HCT116 (cell line): ENCODE data around the gene COPZ1. TPM values are rescaled to one million over a fixed set of nuclear protein-coding genes. Genes with fewer than 3 reads are reported as not detected.

Experiments
- ATAC-seq: fragments of 200-7000 bp; cut with Tn5 transposase; 2 replicates; pipeline ENCODE4 v1.9.1; 2020; ENCODE audit warnings: mild to moderate bottlenecking, moderate library complexity
- BruUV-seq: library from RNA; stranded (reverse); fragments of 400-500 nt; replicated peaks from 2 replicates; lab custom pipeline; 2021; lab: Mats Ljungman, UMichigan
- CTCF ChIA-PET: fragments of 300-600 bp; sonication (Branson Sonifier 250); formaldehyde crosslinking; loops from one replicate; lab custom pipeline; 2021; ENCODE audit warnings: antibody characterized with exemption; lab: Charles Lee
- POLR2A ChIA-PET: fragments of 300-600, 350-600 bp; sonication (Branson Sonifier 250); formaldehyde crosslinking; loops from one replicate; lab custom pipeline; 2021; ENCODE audit warnings: antibody characterized with exemption; lab: Charles Lee
- RAD21 ChIA-PET, 2 experiments: fragments of 300-600 bp; sonication (Branson Sonifier 250); formaldehyde crosslinking; loops; one replicate each; lab custom pipeline; 2023; ENCODE audit warnings: low total read pairs in 2 of 2; ENCODE audit not compliant: uncharacterized antibody in 2 of 2, unreplicated experiment in 2 of 2, low non-redundant PET in 1 of 2; lab: Charles Lee
- DNase-seq: peaks from one replicate; pipeline ENCODE4 v3.0.0-alpha.2; 2010; ENCODE audit warnings: low read depth, low spot score
- H2AFZ ChIP-seq: fragments of 200-600 bp; shearing (Covaris generic), sonication (generic); 2 replicates; pipeline ENCODE4 v1.6.1; 2017; ENCODE audit warnings: low read depth, mixed run types, mixed read lengths, antibody characterized with exemption, low read length; ENCODE audit not compliant: poor library complexity, severe bottlenecking
- H3K27ac ChIP-seq: 2 replicates; pipeline ENCODE4 v1.5.1; 2012; ENCODE audit warnings: low read depth, low read length
- H3K27me3 ChIP-seq: fragments of 200-600 bp; sonication (generic); 2 replicates; pipeline ENCODE4 v1.6.1; 2016; ENCODE audit warnings: mixed run types, low read length, mixed read lengths; ENCODE audit not compliant: insufficient read depth
- H3K36me3 ChIP-seq, 2 experiments: fragments of 200-500 bp in 1 of 2; fragments of 200-600 bp in 1 of 2; sonication (Bioruptor generic) in 1 of 2; sonication (generic) in 1 of 2; 2 replicates each; pipeline versions ENCODE4 v1.5.1 to v1.6.1; 2014 to 2016; ENCODE audit warnings: low read length in 2 of 2, inconsistent platforms in 1 of 2, mixed read lengths in 1 of 2, mixed run types in 1 of 2; ENCODE audit not compliant: insufficient read depth in 2 of 2, control insufficient read depth in 1 of 2
- H3K4me1 ChIP-seq, 2 experiments: fragments of 200-600 bp in 1 of 2; sonication (generic) in 1 of 2; 2 replicates each; pipeline versions ENCODE4 v1.5.1 to v1.6.1; 2012 to 2017; ENCODE audit warnings: low read length in 2 of 2, inconsistent platforms in 1 of 2, mild to moderate bottlenecking in 1 of 2, mixed read lengths in 1 of 2, mixed run types in 1 of 2, moderate library complexity in 1 of 2; ENCODE audit not compliant: insufficient read depth in 2 of 2, control insufficient read depth in 1 of 2
- H3K4me2 ChIP-seq: fragments of 200-600 bp; sonication (generic); 2 replicates; pipeline ENCODE4 v1.6.1; 2017; ENCODE audit warnings: mixed run types, low read length, mixed read lengths
- H3K4me3 ChIP-seq, 2 experiments: fragments of 200-600 bp in 1 of 2; sonication (generic) in 1 of 2; replicated peaks in 1 of 2; 2 replicates each; pipeline ENCODE4 v1.5.1; 2011 to 2016; ENCODE audit warnings: low read length in 2 of 2, control low read depth in 1 of 2, low read depth in 1 of 2, mild to moderate bottlenecking in 1 of 2, mixed read lengths in 1 of 2, mixed run types in 1 of 2
- H3K79me2 ChIP-seq: fragments of 200-600 bp; sonication (generic); 2 replicates; pipeline ENCODE4 v1.6.1; 2017; ENCODE audit warnings: mild to moderate bottlenecking, mixed run types, low read length, moderate library complexity, mixed read lengths; ENCODE audit not compliant: insufficient read depth
- H3K9ac ChIP-seq: fragments of 200-600 bp; sonication (generic); 2 replicates; pipeline ENCODE4 v1.6.1; 2016; ENCODE audit warnings: low read length, mixed read lengths
- H3K9me2 ChIP-seq: fragments of 200-600 bp; sonication (generic), shearing (Covaris generic); 2 replicates; pipeline ENCODE4 v1.6.1; 2017; ENCODE audit warnings: mixed run types, mild to moderate bottlenecking, moderate library complexity; ENCODE audit not compliant: insufficient read depth
- H3K9me3 ChIP-seq, 2 experiments: fragments of 200-500 bp in 1 of 2; fragments of 200-600 bp in 1 of 2; sonication (Bioruptor generic) in 1 of 2; sonication (generic) in 1 of 2; 2 replicates each; pipeline ENCODE4 v1.6.1; 2014 to 2017; ENCODE audit warnings: low read length in 2 of 2, mixed read lengths in 2 of 2, inconsistent platforms in 1 of 2, low read depth in 1 of 2, mild to moderate bottlenecking in 1 of 2, mixed run types in 1 of 2, moderate library complexity in 1 of 2; ENCODE audit not compliant: control insufficient read depth in 1 of 2, insufficient read depth in 1 of 2
- H4K20me1 ChIP-seq: fragments of 200-600 bp; sonication (generic), shearing (Covaris generic); 2 replicates; pipeline ENCODE4 v1.6.1; 2017; ENCODE audit warnings: mixed run types, mild to moderate bottlenecking, moderate library complexity; ENCODE audit not compliant: insufficient read depth
- ATF3 ChIP-seq: IDR thresholded peaks from 2 replicates; pipeline ENCODE4 v1.6.1; 2012
- CBX3 ChIP-seq: IDR thresholded peaks from 2 replicates; pipeline ENCODE4 v1.6.1; 2012; ENCODE audit warnings: low read depth
- CEBPB ChIP-seq: IDR thresholded peaks from 2 replicates; pipeline ENCODE4 v1.6.1; 2012; ENCODE audit warnings: low read depth
- EGR1 ChIP-seq: IDR thresholded peaks from 2 replicates; pipeline ENCODE4 v1.6.1; 2012; ENCODE audit warnings: low read depth
- ELF1 ChIP-seq: IDR thresholded peaks from 2 replicates; pipeline ENCODE4 v1.6.1; 2012; ENCODE audit warnings: low read depth, borderline replicate concordance
- EZH2 ChIP-seq: fragments of 200-600 bp; sonication (generic); IDR thresholded peaks from 2 replicates; pipeline ENCODE4 v1.6.1; 2017; ENCODE audit warnings: antibody characterized with exemption, mixed run types
- EZH2phosphoT487 ChIP-seq: fragments of 200-600 bp; IDR thresholded peaks from 2 replicates; pipeline ENCODE4 v1.6.1; 2018; ENCODE audit warnings: antibody characterized with exemption, borderline replicate concordance
- FOSL1 ChIP-seq: IDR thresholded peaks from 2 replicates; pipeline ENCODE4 v1.6.1; 2012; ENCODE audit warnings: low read depth
- MAX ChIP-seq: IDR thresholded peaks from 2 replicates; pipeline ENCODE4 v1.6.1; 2012
- POLR2A ChIP-seq: IDR thresholded peaks from 2 replicates; pipeline ENCODE4 v1.7.0; 2011; ENCODE audit warnings: borderline replicate concordance; ENCODE audit not compliant: insufficient read depth, insufficient read length; ENCODE audit errors: extremely low read depth
- RAD21 ChIP-seq: IDR thresholded peaks from 2 replicates; pipeline ENCODE4 v1.6.1; 2012; ENCODE audit warnings: low read depth, mild to moderate bottlenecking
- SIN3A ChIP-seq: IDR thresholded peaks from 2 replicates; pipeline ENCODE4 v1.6.1; 2012; ENCODE audit warnings: low read depth
- SP1 ChIP-seq: IDR thresholded peaks from 2 replicates; pipeline ENCODE4 v1.6.1; 2012; ENCODE audit warnings: low read depth
- TCF7L2 ChIP-seq: IDR thresholded peaks from 2 replicates; pipeline ENCODE4 v1.7.0; 2011; ENCODE audit warnings: borderline replicate concordance, inconsistent platforms; ENCODE audit not compliant: insufficient read depth, insufficient read length; ENCODE audit errors: extremely low read depth
- ZBTB33 ChIP-seq: IDR thresholded peaks from 2 replicates; pipeline ENCODE4 v1.6.1; 2011; ENCODE audit warnings: mild to moderate bottlenecking, low read length, moderate library complexity; ENCODE audit not compliant: insufficient replicate concordance; ENCODE audit errors: extremely low read depth
- ZFX ChIP-seq: fragments of 450-650 bp; IDR thresholded peaks from 2 replicates; pipeline ENCODE4 v1.6.1; 2017
- ZNF274 ChIP-seq: fragments of 200-500 bp; sonication (Bioruptor generic); IDR thresholded peaks from 2 replicates; pipeline ENCODE4 v1.6.1; 2014; ENCODE audit warnings: mild to moderate bottlenecking, low read depth, low read length, inconsistent platforms
- intact Hi-C: fragments of 100-400 bp; cut with micrococcal nuclease; formaldehyde crosslinking; loops from 2 replicates; pipeline ENCODE4 v1.10.0; 2022
- total RNA-seq: library from RNA; stranded (reverse); gene quantifications from one replicate; pipeline ENCODE4 v1.2.1, GENCODE V29; 2021; ENCODE audit not compliant: unreplicated experiment
- TF ChIP-seq, protein P1 (sequence below), 3 experiments: fragments of 200-600 bp in 1 of 3; sonication (generic) in 1 of 3; IDR thresholded peaks in 2 of 3; conservative IDR thresholded peaks in 1 of 3; 2 replicates each; pipeline ENCODE4 v1.5.1; 2012 to 2017; ENCODE audit warnings: low read depth in 2 of 3, low read length in 2 of 3, antibody characterized with exemption in 1 of 3, borderline replicate concordance in 1 of 3, control low read depth in 1 of 3, mild to moderate bottlenecking in 1 of 3, mixed read lengths in 1 of 3, mixed run types in 1 of 3, moderate library complexity in 1 of 3; ENCODE audit not compliant: insufficient read depth in 1 of 3

COPZ1 gene
- total RNA-seq, 1 experiment from 2014 or later, result 191 TPM

GRCh38 chr12:54337280-54337842 is 12.4 kb downstream of the COPZ1 start:
- no peak overlapping the region for H3K4me3 ChIP-seq
- TF ChIP-seq POLR2A, result no peak
- no peak for TF ChIP-seq EZH2phosphoT487
- TF ChIP-seq ATF3, result no peak
- TF ChIP-seq CEBPB, result no peak
- no peak for TF ChIP-seq EGR1
- TF ChIP-seq SP1, result no peak
- TF ChIP-seq SIN3A, result no peak
- TF ChIP-seq RAD21, result no peak
- TF ChIP-seq ZNF274, result no peak
- no peak for TF ChIP-seq ELF1
- no peak for TF ChIP-seq MAX
- TF ChIP-seq CBX3, result no peak
- TF ChIP-seq EZH2, result no peak
- no peak for TF ChIP-seq ZFX
- no peak for TF ChIP-seq FOSL1
- no peak for TF ChIP-seq TCF7L2
- TF ChIP-seq ZBTB33, result no peak
- TF ChIP-seq, protein P1, sequence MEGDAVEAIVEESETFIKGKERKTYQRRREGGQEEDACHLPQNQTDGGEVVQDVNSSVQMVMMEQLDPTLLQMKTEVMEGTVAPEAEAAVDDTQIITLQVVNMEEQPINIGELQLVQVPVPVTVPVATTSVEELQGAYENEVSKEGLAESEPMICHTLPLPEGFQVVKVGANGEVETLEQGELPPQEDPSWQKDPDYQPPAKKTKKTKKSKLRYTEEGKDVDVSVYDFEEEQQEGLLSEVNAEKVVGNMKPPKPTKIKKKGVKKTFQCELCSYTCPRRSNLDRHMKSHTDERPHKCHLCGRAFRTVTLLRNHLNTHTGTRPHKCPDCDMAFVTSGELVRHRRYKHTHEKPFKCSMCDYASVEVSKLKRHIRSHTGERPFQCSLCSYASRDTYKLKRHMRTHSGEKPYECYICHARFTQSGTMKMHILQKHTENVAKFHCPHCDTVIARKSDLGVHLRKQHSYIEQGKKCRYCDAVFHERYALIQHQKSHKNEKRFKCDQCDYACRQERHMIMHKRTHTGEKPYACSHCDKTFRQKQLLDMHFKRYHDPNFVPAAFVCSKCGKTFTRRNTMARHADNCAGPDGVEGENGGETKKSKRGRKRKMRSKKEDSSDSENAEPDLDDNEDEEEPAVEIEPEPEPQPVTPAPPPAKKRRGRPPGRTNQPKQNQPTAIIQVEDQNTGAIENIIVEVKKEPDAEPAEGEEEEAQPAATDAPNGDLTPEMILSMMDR (IDR thresholded peaks at IDR 0.05 in 2 of 3, conservative IDR thresholded peaks at IDR 0.05 in 1 of 3; ENCODE audit: borderline replicate concordance in 1 of 3, insufficient read depth in 1 of 3, low read depth in 2 of 3, low read length in 2 of 3), result no peak
- RAD21 ChIA-PET, result no interaction called here
- POLR2A ChIA-PET, result interaction anchor here (2.2 to 2.6 kb wide), 2 partner anchors 10 to 12 kb away, joined by 8 to 20 read pairs; partner anchors contain the start of gene COPZ1
- TSS peak; percentile 41 for BruUV-seq
- no peak for ATAC-seq
- CTCF ChIA-PET, result interaction anchor here (1.2 to 4.9 kb wide), 7 partner anchors 11 to 102 kb away, joined by 3 to 63 read pairs (median 8); partner anchors contain the start of genes COPZ1 and NFE2
- H3K36me3 ChIP-seq, result peaks cover 14 to 22% of the 10 kb centered on the region in 2 experiments; a peak in 3 of 4 replicates
- intact Hi-C loops, result no loop called here
- H3K4me1 ChIP-seq, result peaks cover 4 to 9% of the 10 kb centered on the region in 2 experiments; a peak in 3 of 4 replicates
- no peak overlapping the region for H2AFZ ChIP-seq
- H3K27ac ChIP-seq, result no peak overlapping the region
- H3K9me3 ChIP-seq, result no peaks in the 10 kb centered on the region
- H3K4me2 ChIP-seq, result no peak overlapping the region
- peaks cover 95% of the 10 kb centered on the region for H3K79me2 ChIP-seq
- DNase-seq, result no peak
- H3K9me2 ChIP-seq, result no peaks in the 10 kb centered on the region
- H3K27me3 ChIP-seq, result no peaks in the 10 kb centered on the region
- peaks cover 9% of the 10 kb centered on the region; the same call in 1 of the 2 replicates for H4K20me1 ChIP-seq
- no peak overlapping the region for H3K9ac ChIP-seq
